DMS114 treated with DMSO at 0.1 percent for 48 hours (cell line): ENCODE measurements around the gene GRIP2.
"Not testable (repeated sequence)": the region's sequence is repeated elsewhere in the genome, so short reads cannot be mapped to it uniquely, and the experiment has no call there.

Experiments
- DNase-seq: peaks from one replicate; lab custom pipeline; 2025; ENCODE audit not compliant: unreplicated experiment; lab: John Stamatoyannopoulos, UW

The GRIP2 gene

GRCh38 chr3:14522768-14523167 lies 17.4 kb downstream of the GRIP2 start:
- no peak for DNase-seq

- no peak for DNase-seq
Observed at GRCh38 chr3:14522129-14522691, 17.9 kb downstream of the GRIP2 start.

GRCh38 chr3:14521611-14522010 lies 18.5 kb downstream of the GRIP2 start:
- no peak for DNase-seq

- no peak for DNase-seq
Observed at GRCh38 chr3:14520967-14521366, 19.2 kb downstream of the GRIP2 start.

- no peak for DNase-seq
Observed at GRCh38 chr3:14520149-14520548, 20.0 kb downstream of the GRIP2 start.

- DNase-seq = no peak
Observed at GRCh38 chr3:14519406-14519805, 20.7 kb downstream of the GRIP2 start.

- DNase-seq = no peak
Observed at GRCh38 chr3:14518893-14519292, 21.2 kb downstream of the GRIP2 start.

- DNase-seq = no peak
Observed at GRCh38 chr3:14518432-14518802, 21.7 kb downstream of the GRIP2 start.

GRCh38 chr3:14517601-14518431 lies 22.3 kb downstream of the GRIP2 start:
- DNase-seq = no peak

- no peak for DNase-seq
Observed at GRCh38 chr3:14516738-14517345, 23.3 kb downstream of the GRIP2 start.

- not testable (repeated sequence) for DNase-seq
Observed at GRCh38 chr3:14515526-14515925, 24.6 kb downstream of the GRIP2 start.

GRCh38 chr3:14514323-14514720 lies 25.8 kb downstream of the GRIP2 start:
- DNase-seq = no peak

- no peak for DNase-seq
Observed at GRCh38 chr3:14513566-14514322, 26.4 kb downstream of the GRIP2 start.

GRCh38 chr3:14512942-14513327 lies 27.2 kb downstream of the GRIP2 start:
- no peak for DNase-seq

- DNase-seq = no peak
Observed at GRCh38 chr3:14512281-14512941, 27.7 kb downstream of the GRIP2 start.

GRCh38 chr3:14511623-14512280 lies 28.4 kb downstream of the GRIP2 start:
- DNase-seq = no peak

GRCh38 chr3:14510838-14511622 lies 29.1 kb downstream of the GRIP2 start:
- no peak for DNase-seq

- no peak for DNase-seq
Observed at GRCh38 chr3:14509796-14510100, 30.4 kb downstream of the GRIP2 start.

GRCh38 chr3:14508966-14509795 lies 31.0 kb downstream of the GRIP2 start:
- DNase-seq = peak; percentile 23
